ENCODE data around the gene TOM1L1. TPM values are rescaled to one million over a fixed set of nuclear protein-coding genes. Genes with fewer than 3 reads are reported as not detected.

The TOM1L1 gene
- polyA plus RNA-seq, 3 donors, result 4.9 to 30.7 (median 12.0) TPM

Other genes starting within 250 kb of the TOM1L1 start
- gene COX11, start 67.8 kb downstream of the TOM1L1 start, polyA plus RNA-seq, result 10 to 100 TPM; 17.8 to 34.4 (median 32.7) TPM
- gene STXBP4, start 67.9 kb downstream of the TOM1L1 start, polyA plus RNA-seq, result 1 to 10 TPM in 2 of 3 donors, under 1 TPM in 1; 0.61 to 8.5 (median 1.5) TPM